DND-41 (cell line): Measurements from ENCODE around the gene TP53BP1.

Experiments used
- ATAC-seq: fragments of 200-7000 bp; cut with Tn5 transposase; 3 replicates; pipeline ENCODE4 v1.9.1; 2021; ENCODE audit warnings: low read depth; ENCODE audit not compliant: insufficient read depth
- DNase-seq: peaks from one replicate; pipeline ENCODE4 v3.0.0-alpha.2; 2020
- H2AFZ ChIP-seq: 2 replicates; pipeline ENCODE4 v1.6.0; 2012; ENCODE audit warnings: low read depth, low read length
- H3K27ac ChIP-seq: 2 replicates; pipeline ENCODE4 v1.5.1; 2012; ENCODE audit warnings: low read length, inconsistent platforms
- H3K27me3 ChIP-seq: fragments of 200-600 bp; sonication (generic); 2 replicates; pipeline ENCODE4 v1.6.0; 2012; ENCODE audit warnings: low read length, mild to moderate bottlenecking, inconsistent platforms; ENCODE audit not compliant: insufficient read depth, poor library complexity
- H3K36me3 ChIP-seq: 2 replicates; pipeline ENCODE4 v1.5.1; 2012; ENCODE audit warnings: low read length, inconsistent platforms; ENCODE audit not compliant: insufficient read depth
- H3K4me1 ChIP-seq: 2 replicates; pipeline ENCODE4 v1.5.1; 2012; ENCODE audit warnings: mild to moderate bottlenecking, low read length; ENCODE audit not compliant: insufficient read depth
- H3K4me2 ChIP-seq: 2 replicates; pipeline ENCODE4 v1.6.0; 2012; ENCODE audit warnings: mild to moderate bottlenecking, moderate library complexity, low read length, inconsistent platforms; ENCODE audit not compliant: insufficient read depth
- H3K4me3 ChIP-seq, 2 experiments: fragments of 200-600 bp in 1 of 2; shearing (Covaris generic) in 1 of 2; 2 replicates each; pipeline ENCODE4 v1.5.1; 2012 to 2016; ENCODE audit warnings: inconsistent platforms in 2 of 2, low read length in 2 of 2, mild to moderate bottlenecking in 2 of 2, low read depth in 1 of 2, moderate library complexity in 1 of 2
- H3K79me2 ChIP-seq: 2 replicates; pipeline ENCODE4 v1.6.0; 2012; ENCODE audit warnings: low read length, inconsistent platforms; ENCODE audit not compliant: insufficient read depth
- H3K9ac ChIP-seq: 2 replicates; pipeline ENCODE4 v1.6.0; 2012; ENCODE audit warnings: low read depth, mild to moderate bottlenecking, inconsistent platforms, low read length, moderate library complexity
- H3K9me3 ChIP-seq: 2 replicates; pipeline ENCODE4 v1.5.1; 2012; ENCODE audit warnings: low read length, moderate library complexity, mild to moderate bottlenecking, inconsistent platforms; ENCODE audit not compliant: insufficient read depth, severe bottlenecking
- H4K20me1 ChIP-seq: 2 replicates; pipeline ENCODE4 v1.6.0; 2012; ENCODE audit warnings: low read length; ENCODE audit not compliant: insufficient read depth
- CTCF ChIP-seq: IDR thresholded peaks from 2 replicates; pipeline ENCODE4 v1.5.1; 2012; ENCODE audit warnings: borderline replicate concordance, low read length, moderate library complexity, mild to moderate bottlenecking; ENCODE audit not compliant: poor library complexity, severe bottlenecking; ENCODE audit errors: extremely low read depth
- EZH2 ChIP-seq: IDR thresholded peaks from 3 replicates; pipeline ENCODE4 v1.6.1; 2012; ENCODE audit warnings: borderline replicate concordance, low read depth, mild to moderate bottlenecking, moderate library complexity, low read length, inconsistent platforms; ENCODE audit not compliant: severe bottlenecking

The TP53BP1 gene

DNA sequence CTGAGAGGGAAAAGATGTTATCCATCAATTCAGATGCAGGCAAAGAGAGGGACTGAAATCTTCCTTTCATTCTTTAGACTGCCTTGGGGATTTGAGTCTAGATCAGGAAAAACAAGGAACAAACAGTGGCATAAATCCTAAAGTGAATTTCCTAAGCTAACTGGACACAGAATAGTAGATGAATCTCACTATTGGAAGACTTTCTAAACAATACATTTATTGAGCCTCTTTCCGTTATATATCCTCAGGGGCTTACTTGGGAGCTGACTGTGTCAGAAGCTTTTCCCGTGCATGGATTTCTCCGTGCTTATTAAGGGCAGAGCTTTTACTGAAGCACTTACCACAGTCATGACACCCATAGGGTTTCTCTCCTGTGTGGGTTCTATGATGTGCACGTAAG is 132.1 kb downstream of the TP53BP1 start:
- Histone ChIP-seq H2AFZ (no peak overlapping the region), H3K4me2 (no peak overlapping the region), H3K36me3 (peaks cover 68% of the 10 kb centered on the region), H4K20me1 (no peaks in the 10 kb centered on the region), H3K4me3 (no peak overlapping the region), H3K27me3 (no peaks in the 10 kb centered on the region), H3K9me3 (peaks cover 19% of the 10 kb centered on the region), H3K79me2 (peaks cover 3% of the 10 kb centered on the region; the same call in 1 of the 2 replicates), H3K4me1 (peaks cover 18% of the 10 kb centered on the region), H3K9ac (no peak overlapping the region), H3K27ac (no peak overlapping the region)
- no peak for TF ChIP-seq EZH2
- TF ChIP-seq CTCF, result no peak
- DNase-seq (no peak), ATAC-seq (no peak)
